B cell (primary cell): ENCODE results near the gene CACNB4.

Source experiments
- CTCF ChIP-seq: fragments of 200-600 bp; IDR thresholded peaks from one replicate; pipeline ENCODE4 v1.8.0; 2022; ENCODE audit warnings: antibody characterized with exemption, mild to moderate bottlenecking
- EZH2 ChIP-seq: IDR thresholded peaks from 2 replicates; pipeline ENCODE4 v1.6.1; 2012; ENCODE audit warnings: borderline replicate concordance, low read depth, mild to moderate bottlenecking, moderate library complexity, low read length; ENCODE audit not compliant: insufficient read depth, poor library complexity, severe bottlenecking

DNA sequence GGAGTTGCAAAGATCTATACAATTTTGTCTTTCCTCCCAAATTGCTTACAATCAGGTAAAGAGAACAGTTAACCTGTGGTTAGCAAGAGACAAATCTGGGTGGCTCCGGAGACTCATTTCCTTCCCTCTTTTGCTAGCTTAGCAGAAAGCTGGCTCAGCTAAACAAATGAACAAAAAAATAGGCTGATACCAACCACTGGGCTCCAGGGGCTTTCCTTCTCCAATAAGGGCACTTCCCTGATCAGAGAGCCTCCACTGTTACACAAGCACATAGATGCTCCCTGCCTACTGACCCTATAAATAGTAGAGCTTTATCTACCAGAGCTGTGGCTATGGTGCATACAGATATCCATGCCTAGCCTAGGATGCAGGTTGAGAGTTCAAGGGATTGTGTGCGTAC, 180.5 kb downstream of the CACNB4 start:
- TF ChIP-seq CTCF (no peak), EZH2 (no peak)
